WTC11 (cell line): Measurements from ENCODE around the gene MED27. TPM values are rescaled to one million over a fixed set of nuclear protein-coding genes. Genes with fewer than 3 reads are reported as not detected.

Experiments
- ATAC-seq: fragments of 200-7000 bp; cut with Tn5 transposase; 2 replicates; pipeline ENCODE4 v1.10.0; 2021; ENCODE audit warnings: mild to moderate bottlenecking, moderate library complexity
- CTCF ChIA-PET: fragments of 300-600 bp; sonication (Branson Sonifier 250); formaldehyde crosslinking; loops from one replicate; lab custom pipeline; 2021; ENCODE audit warnings: antibody characterized with exemption; lab: Charles Lee
- POLR2A ChIA-PET: fragments of 350-600 bp; sonication (Branson Sonifier 250); formaldehyde crosslinking; loops from one replicate; lab custom pipeline; 2021; ENCODE audit warnings: antibody characterized with exemption; lab: Charles Lee
- DNase-seq: peaks from one replicate; pipeline ENCODE4 v3.0.0; 2021; ENCODE audit warnings: low spot score
- H3K27ac Mint-ChIP-seq: 2 replicates; pipeline ENCODE4 v1.8.0; 2021; ENCODE audit warnings: mixed read lengths
- H3K27me3 Mint-ChIP-seq: 2 replicates; pipeline ENCODE4 v1.8.0; 2021; ENCODE audit warnings: low read depth, mild to moderate bottlenecking, moderate library complexity, mixed read lengths
- H3K36me3 Mint-ChIP-seq: 2 replicates; pipeline ENCODE4 v1.8.0; 2021; ENCODE audit warnings: mixed read lengths
- H3K4me1 Mint-ChIP-seq: 2 replicates; pipeline ENCODE4 v1.8.0; 2022; ENCODE audit warnings: mixed read lengths
- H3K4me3 Mint-ChIP-seq: 2 replicates; pipeline ENCODE4 v1.8.0; 2021; ENCODE audit warnings: mild to moderate bottlenecking, moderate library complexity, mixed read lengths
- H3K9me3 Mint-ChIP-seq: 2 replicates; pipeline ENCODE4 v1.8.0; 2021; ENCODE audit warnings: mixed read lengths
- ARID4B ChIP-seq: sonication (generic); formaldehyde crosslinking; IDR thresholded peaks from 2 replicates; pipeline ENCODE4 v1.8.0; 2023; ENCODE audit warnings: missing genetic modification reagents, mild to moderate bottlenecking, borderline replicate concordance
- CREB1 ChIP-seq: sonication (generic); formaldehyde crosslinking; IDR thresholded peaks from 2 replicates; pipeline ENCODE4 v1.8.0; 2023; ENCODE audit warnings: mild to moderate bottlenecking, missing genetic modification reagents
- ETV6 ChIP-seq: sonication (generic); formaldehyde crosslinking; IDR thresholded peaks from 2 replicates; pipeline ENCODE4 v1.8.1; 2022; ENCODE audit warnings: mild to moderate bottlenecking, missing genetic modification reagents
- FOXJ3 ChIP-seq: sonication (generic); formaldehyde crosslinking; IDR thresholded peaks from 2 replicates; pipeline ENCODE4 v1.9.0; 2021; ENCODE audit warnings: missing genetic modification reagents, mild to moderate bottlenecking, borderline replicate concordance
- FOXP1 ChIP-seq: sonication (generic); formaldehyde crosslinking; IDR thresholded peaks from 2 replicates; pipeline ENCODE4 v1.8.0; 2022; ENCODE audit warnings: missing genetic modification reagents, mild to moderate bottlenecking, moderate library complexity, borderline replicate concordance
- GTF2I ChIP-seq: fragments of 250-450 bp; sonication (Bioruptor Pico); conservative IDR thresholded peaks from 2 replicates; pipeline ENCODE4 v1.4.0; 2021; ENCODE audit warnings: mild to moderate bottlenecking
- IRF2 ChIP-seq: sonication (generic); formaldehyde crosslinking; IDR thresholded peaks from 2 replicates; pipeline ENCODE4 v1.8.0; 2022; ENCODE audit warnings: low read depth, missing genetic modification reagents, borderline replicate concordance
- JUN ChIP-seq: sonication (generic); formaldehyde crosslinking; IDR thresholded peaks from 2 replicates; pipeline ENCODE4 v1.8.0; 2023; ENCODE audit warnings: mild to moderate bottlenecking, missing genetic modification reagents
- MXD4 ChIP-seq: fragments of 250-450 bp; sonication (Bioruptor Pico); IDR thresholded peaks from 2 replicates; pipeline ENCODE4 v1.8.0; 2021; ENCODE audit warnings: mild to moderate bottlenecking, moderate library complexity, borderline replicate concordance
- NFATC4 ChIP-seq: fragments of 250-450 bp; sonication (Bioruptor Pico); IDR thresholded peaks from 2 replicates; pipeline ENCODE4 v1.9.0; 2021; ENCODE audit warnings: mild to moderate bottlenecking
- NR1H2 ChIP-seq: sonication (generic); formaldehyde crosslinking; IDR thresholded peaks from 2 replicates; pipeline ENCODE4 v1.9.0; 2021; ENCODE audit warnings: mild to moderate bottlenecking, moderate library complexity, missing genetic modification reagents
- RELA ChIP-seq: sonication (generic); formaldehyde crosslinking; IDR thresholded peaks from 2 replicates; pipeline ENCODE4 v1.8.1; 2022; ENCODE audit warnings: missing genetic modification reagents, mild to moderate bottlenecking, borderline replicate concordance
- SMAD4 ChIP-seq: sonication (generic); formaldehyde crosslinking; IDR thresholded peaks from 2 replicates; pipeline ENCODE4 v1.8.0; 2022; ENCODE audit warnings: mild to moderate bottlenecking, missing genetic modification reagents
- STAT6 ChIP-seq: sonication (generic); formaldehyde crosslinking; conservative IDR thresholded peaks from 2 replicates; pipeline ENCODE4 v1.8.1; 2023; ENCODE audit warnings: mild to moderate bottlenecking, low read depth, missing genetic modification reagents, moderate library complexity
- ZBTB43 ChIP-seq: sonication (generic); formaldehyde crosslinking; IDR thresholded peaks from 2 replicates; pipeline ENCODE4 v1.8.1; 2023; ENCODE audit warnings: mild to moderate bottlenecking, missing genetic modification reagents
- ZNF219 ChIP-seq: sonication (generic); formaldehyde crosslinking; IDR thresholded peaks from 2 replicates; pipeline ENCODE4 v1.8.0; 2023; ENCODE audit warnings: missing genetic modification reagents, mild to moderate bottlenecking, borderline replicate concordance
- ZSCAN18 ChIP-seq: fragments of 250-450 bp; sonication (Bioruptor Pico); IDR thresholded peaks from 2 replicates; pipeline ENCODE4 v2.1.2; 2022; ENCODE audit warnings: mild to moderate bottlenecking, moderate library complexity
- total RNA-seq: library from RNA; stranded (reverse); gene quantifications from 3 replicates; pipeline ENCODE4 v1.2.3, GENCODE V29; 2021
- TF ChIP-seq, protein P1 (sequence below): fragments of 250-450 bp; sonication (Bioruptor Pico); IDR thresholded peaks from 2 replicates; pipeline ENCODE4 v1.8.0; 2021; ENCODE audit warnings: mild to moderate bottlenecking
- TF ChIP-seq, protein P2 (sequence below): sonication (generic); formaldehyde crosslinking; IDR thresholded peaks from 2 replicates; pipeline ENCODE4 v1.8.1; 2023; ENCODE audit warnings: mild to moderate bottlenecking, missing genetic modification reagents

Gene MED27
- total RNA-seq, 1 experiment from 2014 or later, result 27.9 TPM

DNA sequence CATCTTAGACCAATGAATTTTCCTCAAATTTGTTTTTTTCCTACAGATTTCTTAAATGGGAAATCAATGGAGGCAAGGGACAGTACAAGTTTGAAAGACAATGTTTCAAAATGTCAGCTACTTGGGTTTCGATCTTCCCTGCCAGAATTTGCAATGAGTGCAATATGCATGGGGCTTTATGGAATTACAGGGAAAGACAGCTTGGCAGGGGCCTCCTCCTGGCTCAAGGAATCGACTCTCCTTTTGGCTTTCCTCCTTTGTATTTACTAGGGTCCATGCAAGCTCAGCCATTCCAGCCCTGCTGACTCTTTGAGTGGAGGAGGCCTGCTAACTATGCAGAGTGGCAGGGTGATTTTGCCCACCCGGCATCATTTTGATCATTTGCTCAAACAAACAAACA, 63.2 kb downstream of the MED27 start:
- H3K4me3 Mint-ChIP-seq, result no peak overlapping the region
- H3K36me3 Mint-ChIP-seq, result peaks cover 3% of the 10 kb centered on the region; the same call in 1 of the 2 replicates
- H3K27ac Mint-ChIP-seq, result no peak overlapping the region
- ChIA-PET CTCF (no interaction called here), POLR2A (no interaction called here)
- no peaks in the 10 kb centered on the region for H3K27me3 Mint-ChIP-seq
- DNase-seq, result no peak
- no peak for ATAC-seq
- no peaks in the 10 kb centered on the region for H3K9me3 Mint-ChIP-seq
- no peak for TF ChIP-seq FOXP1
- TF ChIP-seq ARID4B, result no peak
- no peak for TF ChIP-seq NFATC4 (CRISPR knock-in tag)
- no peak for TF ChIP-seq NR1H2 (CRISPR knock-in tag)
- no peak for TF ChIP-seq ETV6 (CRISPR knock-in tag)
- no peak for TF ChIP-seq GTF2I (CRISPR knock-in tag)
- no peak for TF ChIP-seq ZSCAN18
- no peak for TF ChIP-seq ZNF219 (CRISPR knock-in tag)
- TF ChIP-seq SMAD4 (CRISPR knock-in tag), result no peak
- TF ChIP-seq CREB1, result no peak
- TF ChIP-seq ZBTB43 (CRISPR knock-in tag), result no peak
- TF ChIP-seq, protein P1, sequence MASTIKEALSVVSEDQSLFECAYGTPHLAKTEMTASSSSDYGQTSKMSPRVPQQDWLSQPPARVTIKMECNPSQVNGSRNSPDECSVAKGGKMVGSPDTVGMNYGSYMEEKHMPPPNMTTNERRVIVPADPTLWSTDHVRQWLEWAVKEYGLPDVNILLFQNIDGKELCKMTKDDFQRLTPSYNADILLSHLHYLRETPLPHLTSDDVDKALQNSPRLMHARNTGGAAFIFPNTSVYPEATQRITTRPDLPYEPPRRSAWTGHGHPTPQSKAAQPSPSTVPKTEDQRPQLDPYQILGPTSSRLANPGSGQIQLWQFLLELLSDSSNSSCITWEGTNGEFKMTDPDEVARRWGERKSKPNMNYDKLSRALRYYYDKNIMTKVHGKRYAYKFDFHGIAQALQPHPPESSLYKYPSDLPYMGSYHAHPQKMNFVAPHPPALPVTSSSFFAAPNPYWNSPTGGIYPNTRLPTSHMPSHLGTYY (CRISPR knock-in tag), result no peak
- peaks cover 59% of the 10 kb centered on the region for H3K4me1 Mint-ChIP-seq

- no peak overlapping the region for H3K4me3 Mint-ChIP-seq
- H3K36me3 Mint-ChIP-seq, result peaks cover 3% of the 10 kb centered on the region; the same call in 1 of the 2 replicates
- H3K4me1 Mint-ChIP-seq, result peaks cover 53% of the 10 kb centered on the region
- H3K27me3 Mint-ChIP-seq, result no peaks in the 10 kb centered on the region
- POLR2A ChIA-PET, result no interaction called here
- no peak for DNase-seq
- H3K9me3 Mint-ChIP-seq, result no peaks in the 10 kb centered on the region
- no peak for ATAC-seq
- H3K27ac Mint-ChIP-seq, result no peak overlapping the region
- CTCF ChIA-PET, result no interaction called here
- TF ChIP-seq MXD4 (CRISPR knock-in tag) (no peak), STAT6 (no peak), RELA (CRISPR knock-in tag) (no peak), IRF2 (CRISPR knock-in tag) (no peak), JUN (CRISPR knock-in tag) (no peak), CREB1 (no peak), FOXJ3 (CRISPR knock-in tag) (no peak)
- TF ChIP-seq, protein P2, sequence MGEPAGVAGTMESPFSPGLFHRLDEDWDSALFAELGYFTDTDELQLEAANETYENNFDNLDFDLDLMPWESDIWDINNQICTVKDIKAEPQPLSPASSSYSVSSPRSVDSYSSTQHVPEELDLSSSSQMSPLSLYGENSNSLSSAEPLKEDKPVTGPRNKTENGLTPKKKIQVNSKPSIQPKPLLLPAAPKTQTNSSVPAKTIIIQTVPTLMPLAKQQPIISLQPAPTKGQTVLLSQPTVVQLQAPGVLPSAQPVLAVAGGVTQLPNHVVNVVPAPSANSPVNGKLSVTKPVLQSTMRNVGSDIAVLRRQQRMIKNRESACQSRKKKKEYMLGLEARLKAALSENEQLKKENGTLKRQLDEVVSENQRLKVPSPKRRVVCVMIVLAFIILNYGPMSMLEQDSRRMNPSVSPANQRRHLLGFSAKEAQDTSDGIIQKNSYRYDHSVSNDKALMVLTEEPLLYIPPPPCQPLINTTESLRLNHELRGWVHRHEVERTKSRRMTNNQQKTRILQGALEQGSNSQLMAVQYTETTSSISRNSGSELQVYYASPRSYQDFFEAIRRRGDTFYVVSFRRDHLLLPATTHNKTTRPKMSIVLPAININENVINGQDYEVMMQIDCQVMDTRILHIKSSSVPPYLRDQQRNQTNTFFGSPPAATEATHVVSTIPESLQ (CRISPR knock-in tag), result no peak
These were observed 63.8 kb downstream of the MED27 start for GRCh38 chr9:132015866-132016265.
